IMR-90 (cell line): ENCODE measurements around the gene ZNF653. TPM values are rescaled to one million over a fixed set of nuclear protein-coding genes. Genes with fewer than 3 reads are reported as not detected.

Experiments used
- ATAC-seq: fragments of 200-7000 bp; cut with Tn5 transposase; 2 replicates; pipeline ENCODE4 v1.9.1; 2020; ENCODE audit warnings: low read depth, mild to moderate bottlenecking, moderate library complexity
- BruUV-seq: library from RNA; stranded (reverse); fragments of 400-500 nt; replicated peaks from 2 replicates; lab custom pipeline; 2021; lab: Mats Ljungman, UMichigan
- CTCF ChIA-PET: fragments of 300-600 bp; formaldehyde crosslinking; extraction: SDS; loops from one replicate; lab custom pipeline; 2021; ENCODE audit warnings: antibody characterized with exemption; lab: Yijun Ruan, JAX
- POLR2A ChIA-PET: fragments of 300-600 bp; sonication (Branson Sonifier 250); formaldehyde crosslinking; loops from one replicate; lab custom pipeline; 2022; ENCODE audit warnings: antibody characterized with exemption; ENCODE audit not compliant: unreplicated experiment; lab: Charles Lee
- DNase-seq: peaks from one replicate; pipeline ENCODE4 v3.0.0; 2013
- H2AFZ ChIP-seq: replicated peaks from 2 replicates; pipeline ENCODE3; 2013; ENCODE audit warnings: low read length, mild to moderate bottlenecking; ENCODE audit not compliant: poor library complexity
- H2AK5ac ChIP-seq: 2 replicates; pipeline ENCODE4 v1.6.1; 2013; ENCODE audit warnings: low read depth, low read length, inconsistent platforms
- H2AK9ac ChIP-seq: replicated peaks from 2 replicates; pipeline ENCODE3; 2013; ENCODE audit warnings: mild to moderate bottlenecking, low read depth, low read length, moderate library complexity; ENCODE audit not compliant: poor library complexity
- H2BK120ac ChIP-seq: 2 replicates; pipeline ENCODE4 v1.6.1; 2013; ENCODE audit warnings: low read depth, low read length, inconsistent platforms
- H2BK15ac ChIP-seq: 3 replicates; pipeline ENCODE4 v1.6.1; 2013; ENCODE audit warnings: low read depth, low read length, inconsistent platforms
- H2BK20ac ChIP-seq: 2 replicates; pipeline ENCODE4 v1.6.1; 2013; ENCODE audit warnings: low read depth, mild to moderate bottlenecking, inconsistent platforms, low read length, moderate library complexity
- H2BK5ac ChIP-seq: 2 replicates; pipeline ENCODE4 v1.6.1; 2013; ENCODE audit warnings: mild to moderate bottlenecking, low read depth, low read length, inconsistent platforms; ENCODE audit not compliant: poor library complexity, severe bottlenecking
- H3K14ac ChIP-seq: replicated peaks from 2 replicates; pipeline ENCODE4 v1.6.1; 2013; ENCODE audit warnings: low read depth, low read length, inconsistent platforms
- H3K18ac ChIP-seq: 2 replicates; pipeline ENCODE4 v1.6.1; 2013; ENCODE audit warnings: low read depth, low read length, control low read depth
- H3K23ac ChIP-seq: 2 replicates; pipeline ENCODE4 v1.6.1; 2013; ENCODE audit warnings: low read depth, low read length, inconsistent platforms
- H3K27ac ChIP-seq: 2 replicates; pipeline ENCODE4 v1.5.1; 2013; ENCODE audit warnings: mild to moderate bottlenecking, control low read depth, low read length; ENCODE audit not compliant: insufficient read depth
- H3K27me3 ChIP-seq: 2 replicates; pipeline ENCODE4 v1.6.1; 2013; ENCODE audit warnings: low read length; ENCODE audit not compliant: control insufficient read depth, insufficient read depth
- H3K36me3 ChIP-seq: 2 replicates; pipeline ENCODE4 v1.6.1; 2013; ENCODE audit warnings: low read length, mixed read lengths; ENCODE audit not compliant: control insufficient read depth, insufficient read depth
- H3K4ac ChIP-seq: 2 replicates; pipeline ENCODE4 v1.6.1; 2013; ENCODE audit warnings: low read depth, low read length, inconsistent platforms
- H3K4me1 ChIP-seq: 2 replicates; pipeline ENCODE4 v1.6.1; 2013; ENCODE audit warnings: low read length, mixed read lengths; ENCODE audit not compliant: control insufficient read depth, insufficient read depth
- H3K4me2 ChIP-seq: 2 replicates; pipeline ENCODE4 v1.6.1; 2013; ENCODE audit warnings: low read depth, mild to moderate bottlenecking, control low read depth, low read length, moderate library complexity
- H3K4me3 ChIP-seq: 2 replicates; pipeline ENCODE4 v1.5.1; 2013; ENCODE audit warnings: low read depth, mild to moderate bottlenecking, control low read depth, low read length, moderate library complexity; ENCODE audit not compliant: insufficient read depth
- H3K56ac ChIP-seq: 2 replicates; pipeline ENCODE4 v1.6.1; 2013; ENCODE audit warnings: low read length, inconsistent platforms; ENCODE audit not compliant: insufficient read depth; ENCODE audit errors: extremely low read depth
- H3K79me1 ChIP-seq, 2 experiments: 2 replicates each; pipeline ENCODE4 v1.6.1; 2013; ENCODE audit warnings: low read length in 2 of 2, inconsistent platforms in 1 of 2, low read depth in 1 of 2
- H3K9ac ChIP-seq: 2 replicates; pipeline ENCODE4 v1.6.1; 2013; ENCODE audit warnings: low read depth, low read length, control low read depth
- H3K9me1 ChIP-seq: 2 replicates; pipeline ENCODE4 v1.6.1; 2013; ENCODE audit warnings: low read length, inconsistent platforms; ENCODE audit not compliant: insufficient read depth
- H3K9me3 ChIP-seq: 2 replicates; pipeline ENCODE4 v1.6.1; 2013; ENCODE audit warnings: low read length; ENCODE audit not compliant: control insufficient read depth, insufficient read depth
- H4K20me1 ChIP-seq: 2 replicates; pipeline ENCODE4 v1.6.1; 2013; ENCODE audit warnings: low read length, inconsistent platforms; ENCODE audit not compliant: insufficient read depth
- H4K5ac ChIP-seq: 2 replicates; pipeline ENCODE4 v1.6.1; 2013; ENCODE audit warnings: mild to moderate bottlenecking, low read depth, low read length, control low read depth
- H4K8ac ChIP-seq, 2 experiments: 2 replicates each; pipeline ENCODE4 v1.6.1; 2013; ENCODE audit warnings: low read depth in 2 of 2, low read length in 2 of 2, control low read depth in 1 of 2, inconsistent platforms in 1 of 2
- H4K91ac ChIP-seq: 2 replicates; pipeline ENCODE4 v1.6.1; 2013; ENCODE audit warnings: low read depth, low read length, inconsistent platforms; ENCODE audit not compliant: insufficient read depth
- CEBPB ChIP-seq: IDR thresholded peaks from 2 replicates; pipeline ENCODE4 v1.6.1; 2012; ENCODE audit warnings: low read depth, low read length, improper control_type of control experiment
- FOS ChIP-seq: fragments of 150-350 bp; IDR thresholded peaks from 2 replicates; pipeline ENCODE4 v1.6.1; 2016; ENCODE audit warnings: low read depth, low read length
- SMC3 ChIP-seq: fragments of 150-350 bp; IDR thresholded peaks from 2 replicates; pipeline ENCODE4 v1.6.1; 2016; ENCODE audit warnings: low read depth, mild to moderate bottlenecking, antibody characterized with exemption, low read length, moderate library complexity
- USF2 ChIP-seq: fragments of 150-350 bp; IDR thresholded peaks from 2 replicates; pipeline ENCODE4 v1.6.1; 2017; ENCODE audit warnings: mild to moderate bottlenecking, antibody characterized with exemption, low read length, low read depth
- WGBS, 2 experiments: methylation state at CpG; one replicate each; pipeline versions ENCODE4 v1.1.5 to v1.1.7; 2013; ENCODE audit warnings: missing lambda C conversion rate in 2 of 2; ENCODE audit not compliant: insufficient read length in 1 of 2; ENCODE audit errors: extremely low coverage in 2 of 2; 5-methylcytosine and 5-hydroxymethylcytosine counted together
- dilution Hi-C: fragments of 300-500 bp; cut with HindIII; formaldehyde crosslinking; loops from one replicate; pipeline ENCODE4 v1.14.3; 2018; ENCODE audit warnings: low sequenced_read_pairs; ENCODE audit not compliant: unreplicated experiment
- in situ Hi-C: fragments of 300-500 bp; cut with MboI; formaldehyde crosslinking; loops from 3 replicates; pipeline ENCODE4 v1.14.3; 2019; ENCODE audit warnings: low sequenced_read_pairs, inconsistent platforms, mixed read lengths
- intact Hi-C: fragments of 100-400 bp; cut with micrococcal nuclease; formaldehyde crosslinking; loops from 2 replicates; pipeline ENCODE4 v1.10.0; 2022
- polyA plus RNA-seq, 3 experiments: library from polyadenylated mRNA; depleted of rRNA; stranded (reverse); fragments of >200 nt; gene quantifications; 2 replicates each; pipeline ENCODE4 v1.2.3, GENCODE V29; 2012; ENCODE audit warnings: low replicate concordance in 1 of 3
- total RNA-seq: library from RNA; depleted of rRNA; stranded (reverse); fragments of >200 nt; gene quantifications from 2 replicates; pipeline ENCODE4 v1.2.3, GENCODE V29; 2012

ZNF653 gene
- total and polyA plus RNA-seq, 2 of the 4 experiments (the other 2 are of a cell fraction), result 3.9 to 9.0 TPM

GRCh38 chr19:11446271-11446651 lies 59.4 kb downstream of the ZNF653 start:
- CTCF ChIA-PET, result no interaction called here
- TF ChIP-seq USF2 (no peak), SMC3 (no peak), CEBPB (no peak), FOS (no peak)
- BruUV-seq, result no TSS peak

More at GRCh38 chr19:11446271-11446651, 59.4 kb downstream of the ZNF653 start:
- Histone ChIP-seq H2AFZ (no peak overlapping the region), H3K9me3 (no peaks in the 10 kb centered on the region), H3K9ac (no peak overlapping the region), H3K23ac (no peak overlapping the region), H2AK9ac (no peak overlapping the region), H3K27me3 (no peaks in the 10 kb centered on the region), H2BK120ac (no peak overlapping the region), H2BK5ac (no peak overlapping the region), H3K56ac (no peak overlapping the region), H2BK15ac (no peak overlapping the region), H3K4me2 (no peak overlapping the region), H3K36me3 (peaks cover 64% of the 10 kb centered on the region), H4K20me1 (peaks cover 4% of the 10 kb centered on the region; the same call in 1 of the 2 replicates), H4K5ac (no peak overlapping the region), H4K91ac (no peak overlapping the region), H2AK5ac (no peak overlapping the region), H4K8ac (no peak overlapping the region), H2BK20ac (no peak overlapping the region), H3K4ac (no peak overlapping the region), H3K9me1 (no peaks in the 10 kb centered on the region), H3K27ac (no peak overlapping the region), H3K4me1 (no peaks in the 10 kb centered on the region), H3K79me1 (peaks cover 0 to 20% of the 10 kb centered on the region in 2 experiments), H3K4me3 (no peak overlapping the region), H3K18ac (no peak overlapping the region), H3K14ac (no peak overlapping the region)
- WGBS, 2 experiments, result 91% methylated on average over 8 of the region's 14 CpGs; no CpG with 5 or more reads in 1 of the 2 experiments
- POLR2A ChIA-PET, result interaction anchor here (0.6 kb wide), 1 partner anchor 91 kb away, joined by 3 read pairs; the partner anchor contains the start of gene PLPPR2
- intact Hi-C loops (loop anchor here (1.0 kb wide), 1 partner anchor 153 kb away; no protein-coding TSS in a partner anchor), in situ Hi-C loops (no loop called here), dilution Hi-C loops (no loop called here)
- no peak for ATAC-seq
- DNase-seq, result no peak
